CD4-positive, alpha-beta T cell treated with Interleukin-15 for 1 hour (primary cell): ENCODE measurements around the gene WASHC2A.
"Not testable (repeated sequence)": the region's sequence is repeated elsewhere in the genome, so short reads cannot be mapped to it uniquely, and the experiment has no call there.

Experiments used
- DNase-seq: peaks from one replicate; pipeline ENCODE4 v3.0.0-alpha.2; 2020

The WASHC2A gene

GRCh38 chr10:50061548-50061947, 6.2 kb upstream of the WASHC2A start:
- DNase-seq: not testable (repeated sequence)

DNA sequence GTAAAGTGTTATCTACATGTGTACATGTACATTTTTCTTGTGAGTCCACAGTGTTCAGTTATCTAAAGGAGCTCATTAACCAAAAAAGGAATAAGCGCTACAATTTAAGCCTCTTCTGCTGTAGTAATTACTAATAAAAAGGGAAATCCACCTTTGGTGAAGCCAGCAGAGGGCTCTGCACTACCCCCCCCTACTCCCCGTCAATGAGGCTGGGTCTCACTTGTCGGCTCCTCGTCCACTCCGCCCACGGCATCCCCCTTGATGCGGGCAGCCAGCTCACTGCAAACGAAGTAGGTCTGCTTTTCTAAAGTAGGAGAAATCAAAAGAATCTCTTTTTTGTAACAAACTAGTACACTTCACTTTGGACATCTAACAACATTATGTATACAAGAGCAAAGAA, 4.7 kb upstream of the WASHC2A start:
- DNase-seq: no peak

DNA sequence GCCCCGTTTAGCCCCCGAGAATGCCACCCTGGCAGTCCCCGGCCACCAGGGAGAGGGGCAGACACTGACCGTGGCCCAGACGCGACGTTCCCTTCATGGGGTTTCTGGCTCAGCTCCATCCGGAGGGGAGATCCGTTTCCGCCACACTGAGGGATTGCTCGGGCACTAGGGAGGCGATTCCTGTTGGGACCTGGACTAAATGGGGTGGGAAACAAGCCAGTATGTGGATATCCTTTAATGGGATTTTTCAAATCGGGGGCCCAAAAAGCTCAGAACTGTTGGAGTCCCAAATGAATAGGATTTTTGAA, 552 bp downstream of the WASHC2A start:
- not testable (repeated sequence) for DNase-seq

GRCh38 chr10:50075139-50075538, 7.4 kb downstream of the WASHC2A start:
- DNase-seq: not testable (repeated sequence)

DNA sequence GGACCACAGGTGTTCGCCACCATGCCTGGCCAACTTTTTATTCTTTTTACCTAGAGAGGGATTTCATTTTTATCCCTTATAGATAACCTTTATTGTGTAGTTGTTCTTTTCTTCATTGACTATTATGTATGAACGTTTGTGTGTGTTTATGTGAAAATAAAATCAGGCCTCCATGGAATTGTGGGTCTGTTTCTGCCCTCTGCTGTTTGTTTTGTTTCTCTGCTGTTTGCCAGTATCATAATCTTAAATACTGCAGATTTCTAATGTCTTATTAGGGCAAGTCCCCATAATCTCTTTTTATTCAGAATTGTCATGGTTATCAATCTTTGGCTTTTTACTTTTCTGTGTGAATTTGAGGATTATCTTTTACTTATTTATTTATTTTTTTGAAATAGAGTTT, 7.8 kb downstream of the WASHC2A start:
- not testable (repeated sequence) for DNase-seq

- DNase-seq: not testable (repeated sequence)
These were observed 23.6 kb downstream of the WASHC2A start for GRCh38 chr10:50091304-50091703.

- not testable (repeated sequence) for DNase-seq
These were observed 25.2 kb downstream of the WASHC2A start for GRCh38 chr10:50092928-50093327.

GRCh38 chr10:50094630-50095029, 26.9 kb downstream of the WASHC2A start:
- not testable (repeated sequence) for DNase-seq

DNA sequence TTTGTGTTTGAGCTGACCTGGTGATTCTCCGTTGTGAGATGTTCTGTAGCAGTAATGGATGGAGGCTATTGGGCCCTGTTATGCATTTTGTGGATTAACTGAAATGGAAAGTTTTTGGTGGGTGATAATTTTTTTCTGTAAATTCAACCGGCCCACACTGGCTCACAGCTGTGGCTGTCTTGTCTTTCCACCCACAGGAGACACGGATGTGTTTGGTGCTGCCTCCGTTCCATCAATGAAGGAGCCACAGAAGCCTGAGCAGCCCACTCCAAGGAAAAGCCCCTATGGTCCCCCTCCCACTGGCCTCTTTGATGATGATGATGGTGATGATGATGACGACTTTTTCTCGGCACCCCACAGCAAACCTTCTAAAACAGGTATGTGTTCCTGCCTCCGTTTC, 27.6 kb downstream of the WASHC2A start:
- not testable (repeated sequence) for DNase-seq

- DNase-seq: not testable (repeated sequence)
These were observed 29.0 kb downstream of the WASHC2A start for GRCh38 chr10:50096722-50097121.

GRCh38 chr10:50098645-50099044, 30.9 kb downstream of the WASHC2A start:
- not testable (repeated sequence) for DNase-seq

DNA sequence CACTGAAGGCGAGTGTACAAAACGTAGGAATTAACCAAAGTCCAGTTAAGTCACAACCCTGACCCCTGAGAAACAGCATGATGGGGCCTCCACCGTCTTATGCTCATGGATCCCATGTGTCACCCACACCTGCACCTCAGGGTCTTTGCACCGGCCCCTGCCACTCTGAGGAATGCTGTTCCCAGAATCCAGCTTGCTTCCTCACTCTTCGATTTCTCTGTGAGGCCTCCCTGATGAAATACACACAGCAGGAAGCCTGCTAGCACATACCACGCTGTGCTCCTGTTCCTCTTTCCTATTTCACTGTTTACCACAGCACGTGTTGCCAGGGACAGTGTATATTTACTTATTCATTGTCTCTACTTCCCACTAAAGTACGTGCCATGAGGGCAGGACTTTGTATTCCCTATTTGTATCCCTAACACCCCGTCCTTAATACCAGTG, 33.4 kb downstream of the WASHC2A start:
- not testable (repeated sequence) for DNase-seq

DNA sequence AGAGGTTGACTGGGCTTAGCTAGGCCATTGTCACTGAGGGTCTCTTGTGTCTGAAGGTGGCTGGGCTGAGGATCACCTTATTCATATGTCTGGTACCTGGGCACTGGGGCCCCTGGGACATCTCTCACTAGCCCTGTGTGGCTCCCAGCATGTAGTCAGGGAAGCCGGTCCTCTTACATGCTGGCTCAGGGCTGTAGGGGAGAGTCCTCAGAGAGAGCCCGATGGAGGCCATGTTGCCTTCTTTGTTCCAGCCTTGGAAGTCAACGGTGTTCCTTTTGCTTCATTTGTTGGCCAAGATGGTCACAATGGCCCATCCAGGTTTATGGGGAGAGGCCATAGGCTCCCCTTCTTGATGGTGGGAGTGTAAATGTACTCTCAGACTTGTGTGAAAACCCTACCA, 34.0 kb downstream of the WASHC2A start:
- DNase-seq: not testable (repeated sequence)

DNA sequence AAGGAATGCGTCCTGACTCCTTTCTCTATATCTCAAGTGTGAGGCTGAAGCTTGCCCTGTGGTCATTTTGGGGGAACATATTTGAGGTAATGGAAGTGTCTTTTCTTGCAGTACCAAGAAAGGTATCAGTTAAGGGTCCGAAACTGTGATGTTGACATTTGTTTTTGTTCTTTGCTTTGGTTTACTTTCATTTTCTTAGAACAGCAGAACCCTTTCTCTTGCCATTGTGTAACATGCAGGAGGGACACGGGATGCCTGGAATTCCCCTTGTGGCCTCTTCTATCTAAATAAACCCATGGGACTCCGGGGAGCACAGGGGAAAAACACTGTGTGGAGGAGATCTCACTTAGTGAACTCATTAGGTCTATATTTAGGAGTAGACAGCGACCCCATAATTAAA, 34.5 kb downstream of the WASHC2A start:
- not testable (repeated sequence) for DNase-seq

- DNase-seq: not testable (repeated sequence)
These were observed 41.4 kb downstream of the WASHC2A start for GRCh38 chr10:50108999-50109698.

DNA sequence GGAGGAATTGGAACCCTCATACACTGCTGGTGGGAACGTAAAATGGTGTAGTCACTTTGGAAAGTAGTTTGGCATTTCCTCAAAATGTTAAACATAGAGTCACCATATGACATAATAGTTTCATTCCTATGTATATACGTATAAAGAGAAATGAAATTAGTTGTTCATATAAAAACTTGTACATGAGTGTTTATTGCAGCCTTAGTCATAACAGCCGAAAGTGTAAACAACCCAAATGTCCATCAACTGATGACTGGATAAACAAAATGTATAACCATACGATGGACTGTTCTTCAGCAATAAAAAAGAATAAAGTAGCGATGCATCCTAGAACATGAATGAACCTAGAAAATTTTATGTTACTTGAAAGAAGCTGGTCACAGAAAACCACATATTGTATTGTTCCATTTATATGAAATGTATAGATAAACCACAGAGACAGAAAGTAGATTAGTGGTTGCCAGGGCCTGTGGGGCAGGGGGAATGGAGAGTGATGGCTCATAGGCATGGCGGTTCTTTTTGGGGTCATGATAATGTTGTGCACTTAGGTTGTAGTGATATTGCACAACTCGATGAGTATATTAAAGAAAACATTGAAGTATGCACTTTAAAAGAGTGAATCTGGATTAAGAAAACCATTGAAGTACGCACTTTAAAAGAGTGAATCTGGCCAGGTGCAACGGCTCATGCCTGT, 44.8 kb downstream of the WASHC2A start:
- not testable (repeated sequence) for DNase-seq

GRCh38 chr10:50126765-50127164, 59.0 kb downstream of the WASHC2A start:
- not testable (repeated sequence) for DNase-seq

GRCh38 chr10:50127770-50128292, 60.1 kb downstream of the WASHC2A start:
- not testable (repeated sequence) for DNase-seq

- not testable (repeated sequence) for DNase-seq
These were observed 63.7 kb downstream of the WASHC2A start for GRCh38 chr10:50131245-50131965.

DNA sequence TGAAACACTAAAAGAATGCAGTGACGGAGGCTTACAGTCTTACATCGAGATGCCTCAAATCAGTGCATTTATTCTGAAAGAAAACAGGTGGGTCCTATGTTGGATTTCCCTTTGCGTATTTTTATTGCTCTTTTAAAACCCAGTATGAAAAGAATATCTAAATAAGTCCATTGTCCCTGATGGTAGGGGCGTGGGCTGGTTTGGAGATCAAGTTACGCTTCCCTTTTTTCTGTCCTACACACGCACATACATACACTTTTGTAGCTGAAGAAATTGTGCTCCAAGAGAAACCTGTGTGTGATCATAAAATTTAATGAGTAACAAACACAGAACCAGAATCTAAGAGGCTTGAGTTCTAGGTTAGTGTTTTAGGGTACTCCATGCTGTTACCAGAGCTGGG, 64.6 kb downstream of the WASHC2A start:
- not testable (repeated sequence) for DNase-seq

DNA sequence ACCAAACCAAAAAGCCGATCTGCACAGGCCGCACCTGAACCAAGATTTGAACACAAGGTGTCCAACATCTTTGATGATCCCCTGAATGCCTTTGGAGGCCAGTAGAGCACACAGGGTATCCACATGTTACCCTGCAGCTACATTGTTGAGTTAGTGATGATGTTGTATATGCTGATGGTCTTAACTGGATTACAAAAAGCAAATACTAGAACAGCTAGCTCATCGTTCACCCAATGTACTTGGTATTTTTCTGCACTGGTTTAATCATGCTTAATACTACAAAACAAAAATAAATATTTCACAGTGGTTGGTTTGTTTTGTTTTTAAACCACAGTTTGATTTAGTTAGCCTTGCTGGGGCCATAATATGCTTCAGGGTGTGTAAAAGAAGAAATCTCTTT, 65.1 kb downstream of the WASHC2A start:
- DNase-seq: not testable (repeated sequence)

- peak; percentile 29 for DNase-seq
These were observed 75.9 kb downstream of the WASHC2A start for GRCh38 chr10:50143512-50144174.

GRCh38 chr10:50145575-50145974, 77.8 kb downstream of the WASHC2A start:
- DNase-seq: not testable (repeated sequence)
